GM04504 (cell line): Measurements from ENCODE around the gene GJC2.

Experiments used
- DNase-seq: peaks from one replicate; pipeline ENCODE4 v3.0.0-alpha.2; 2012; ENCODE audit warnings: low read depth

GJC2 gene

GRCh38 chr1:228114827-228115226 is 34.9 kb upstream of the GJC2 start:
- no peak for DNase-seq

GRCh38 chr1:228117335-228117734 is 32.4 kb upstream of the GJC2 start:
- no peak for DNase-seq

- DNase-seq: no peak
These were observed 31.7 kb upstream of the GJC2 start for GRCh38 chr1:228118040-228118439.

GRCh38 chr1:228120351-228120750 is 29.4 kb upstream of the GJC2 start:
- DNase-seq: no peak

- DNase-seq: no peak
These were observed 28.8 kb upstream of the GJC2 start for GRCh38 chr1:228120857-228121489.

- DNase-seq: no peak
These were observed 26.7 kb upstream of the GJC2 start for GRCh38 chr1:228122921-228123441.

GRCh38 chr1:228123505-228123904 is 26.2 kb upstream of the GJC2 start:
- DNase-seq: no peak

GRCh38 chr1:228125185-228125584 is 24.5 kb upstream of the GJC2 start:
- DNase-seq: no peak

- no peak for DNase-seq
These were observed 18.0 kb upstream of the GJC2 start for GRCh38 chr1:228131766-228132165.

- no peak for DNase-seq
These were observed 15.1 kb upstream of the GJC2 start for GRCh38 chr1:228134591-228134990.

- DNase-seq: no peak
These were observed 12.8 kb upstream of the GJC2 start for GRCh38 chr1:228136901-228137300.

GRCh38 chr1:228139406-228139930 is 10.3 kb upstream of the GJC2 start:
- no peak for DNase-seq

- DNase-seq: peak; percentile 97
These were observed 9.6 kb upstream of the GJC2 start, which contains the start of gene GUK1 for GRCh38 chr1:228139931-228140723. Gene GUK1, plus strand, starts transcription at chr1:228140279. Its CDS starts 24 bp downstream, at chr1:228140303.

- DNase-seq: no peak
These were observed 9.0 kb upstream of the GJC2 start for GRCh38 chr1:228140724-228141225.

GRCh38 chr1:228141226-228142044 is 8.3 kb upstream of the GJC2 start:
- DNase-seq: no peak

- DNase-seq: no peak
These were observed 7.5 kb upstream of the GJC2 start for GRCh38 chr1:228142155-228142691.

GRCh38 chr1:228142701-228143136 is 7.0 kb upstream of the GJC2 start:
- DNase-seq: no peak

GRCh38 chr1:228143480-228144192 is 6.1 kb upstream of the GJC2 start:
- DNase-seq: no peak

GRCh38 chr1:228144193-228144992 is 5.3 kb upstream of the GJC2 start:
- no peak for DNase-seq

GRCh38 chr1:228144993-228145343 is 4.8 kb upstream of the GJC2 start:
- DNase-seq: no peak
